GM19099 (cell line): ENCODE measurements around the gene CNPY1.

ENCODE experiments used
- POLR2A ChIP-seq: IDR thresholded peaks from 3 replicates; pipeline ENCODE4 v1.6.1; 2011; ENCODE audit warnings: low read depth; ENCODE audit not compliant: insufficient read length; ENCODE audit errors: extremely low read depth

CNPY1 gene

GRCh38 chr7:155497149-155497901 lies 49.0 kb downstream of the CNPY1 start:
- no peak for TF ChIP-seq POLR2A

GRCh38 chr7:155496267-155497005 lies 49.9 kb downstream of the CNPY1 start:
- TF ChIP-seq POLR2A: no peak

GRCh38 chr7:155495440-155496248 lies 50.7 kb downstream of the CNPY1 start:
- no peak for TF ChIP-seq POLR2A

- TF ChIP-seq POLR2A: no peak
Observed at GRCh38 chr7:155494551-155494950, 51.8 kb downstream of the CNPY1 start.

GRCh38 chr7:155493744-155494538 lies 52.4 kb downstream of the CNPY1 start:
- TF ChIP-seq POLR2A: no peak

GRCh38 chr7:155491812-155492211 lies 54.5 kb downstream of the CNPY1 start:
- no peak for TF ChIP-seq POLR2A

GRCh38 chr7:155490697-155491628 lies 55.4 kb downstream of the CNPY1 start:
- TF ChIP-seq POLR2A: peak; percentile 28

GRCh38 chr7:155489862-155490696 lies 56.3 kb downstream of the CNPY1 start:
- no peak for TF ChIP-seq POLR2A

- TF ChIP-seq POLR2A: no peak
Observed at GRCh38 chr7:155489158-155489840, 57.1 kb downstream of the CNPY1 start.

GRCh38 chr7:155488483-155489127 lies 57.8 kb downstream of the CNPY1 start:
- TF ChIP-seq POLR2A: no peak
